Iris pigment epithelial cell (primary cell): ENCODE measurements around the gene KRTAP9-3.
A peak's percentile ranks its signal among the peaks of the same experiment; 100 is the strongest.
"Not testable (repeated sequence)": the region's sequence is repeated elsewhere in the genome, so short reads cannot be mapped to it uniquely, and the experiment has no call there.

Experiments used
- DNase-seq: peaks from one replicate; pipeline ENCODE4 v3.0.0-alpha.2; 2011; ENCODE audit warnings: low read depth

The KRTAP9-3 gene

DNA sequence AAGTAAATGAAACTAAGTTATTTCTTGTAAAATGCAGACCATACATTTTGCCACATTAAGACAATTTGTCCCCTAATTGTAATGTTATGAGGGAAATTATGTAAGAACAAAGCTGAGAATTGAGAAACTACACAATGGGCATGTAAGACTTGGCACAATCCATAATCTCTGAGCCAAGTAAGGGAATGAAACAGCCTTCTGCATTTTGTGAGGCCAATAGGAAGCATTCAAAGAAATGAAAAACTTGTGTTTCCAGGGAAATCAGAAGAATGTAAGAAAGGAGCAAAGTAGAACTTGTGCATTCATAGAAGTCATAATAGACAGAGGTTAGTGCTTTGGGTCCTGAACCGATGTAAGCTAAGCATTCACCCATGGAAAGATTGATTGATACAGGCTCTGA, 19.0 kb downstream of the KRTAP9-3 start:
- no peak for DNase-seq

DNA sequence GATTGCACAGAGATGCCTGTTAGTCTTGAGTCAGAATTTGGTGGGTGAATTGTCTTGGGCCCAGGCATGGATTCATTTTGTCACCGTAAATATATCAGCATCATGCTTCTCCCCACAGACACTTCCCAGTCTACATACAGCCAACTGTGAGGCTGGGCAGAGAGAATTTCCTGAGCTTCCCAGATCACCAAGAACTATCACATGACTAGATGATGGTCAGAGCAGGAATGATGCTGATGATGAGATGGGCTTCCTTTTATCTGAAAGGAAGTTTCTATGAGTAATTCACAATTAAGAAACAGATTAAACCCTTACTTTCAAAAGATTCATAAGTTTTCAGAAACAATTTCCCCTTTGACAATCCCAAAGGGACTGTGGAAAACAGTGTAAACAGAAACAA, 22.6 kb downstream of the KRTAP9-3 start:
- DNase-seq, result no peak

DNA sequence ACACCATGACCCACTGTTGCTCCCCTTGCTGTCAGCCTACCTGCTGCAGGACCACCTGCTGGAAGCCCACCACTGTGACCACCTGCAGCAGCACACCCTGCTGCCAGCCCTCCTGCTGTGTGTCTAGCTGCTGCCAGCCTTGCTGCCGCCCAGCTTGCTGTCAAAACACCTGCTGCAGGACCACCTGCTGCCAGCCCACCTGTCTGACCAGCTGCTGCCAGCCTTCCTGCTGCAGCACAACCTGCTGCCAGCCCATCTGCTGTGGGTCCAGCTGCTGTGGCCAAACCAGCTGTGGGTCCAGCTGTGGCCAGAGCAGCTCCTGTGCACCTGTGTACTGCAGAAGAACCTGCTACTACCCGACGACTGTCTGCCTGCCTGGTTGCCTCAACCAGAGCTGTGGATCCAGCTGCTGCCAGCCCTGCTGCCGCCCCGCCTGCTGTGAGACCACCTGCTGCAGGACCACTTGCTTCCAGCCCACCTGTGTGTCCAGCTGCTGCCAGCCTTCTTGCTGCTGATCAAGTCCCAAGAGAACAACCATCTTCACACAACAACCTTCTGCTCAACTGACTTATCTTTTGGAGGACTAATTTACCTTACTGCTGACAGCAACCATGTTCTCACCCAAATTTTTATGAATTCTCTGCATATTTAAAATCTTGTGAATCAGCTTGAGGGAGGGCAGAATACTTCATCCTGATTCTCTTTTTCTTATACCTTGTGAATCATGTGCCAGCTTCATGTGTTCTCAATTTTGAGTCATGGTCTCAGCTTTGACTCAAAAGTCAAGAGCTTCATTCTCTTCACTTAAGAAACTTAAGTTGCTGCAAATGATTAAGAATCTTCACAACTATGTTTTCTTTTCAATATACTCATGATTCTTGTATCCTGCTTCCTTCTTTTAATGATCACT, 23.4 kb downstream of the KRTAP9-3 start, which contains the start of gene KRTAP9-9:
KRTAP9-9 (plus strand) TSS at position 4 of the 910 bp plus-strand sequence.
- DNase-seq, result not testable (repeated sequence)

DNA sequence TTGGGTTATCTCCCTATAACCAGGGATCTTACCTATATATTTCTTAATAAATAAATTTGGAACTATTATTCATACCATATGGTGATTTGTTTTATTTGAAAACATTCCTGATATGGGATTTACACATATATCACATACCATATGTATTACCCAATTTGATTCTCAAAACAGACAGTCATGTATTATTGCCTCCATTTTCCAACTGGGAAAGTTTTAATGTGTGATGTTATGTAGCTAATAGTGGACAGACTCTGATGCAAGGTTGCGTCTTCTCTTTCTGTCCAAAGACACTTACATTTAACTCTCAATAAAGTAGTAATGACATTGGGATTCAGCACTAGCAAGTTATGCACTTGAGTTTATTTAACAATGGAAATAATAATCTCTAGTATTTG, 24.0 kb downstream of the KRTAP9-3 start:
- no peak for DNase-seq

DNA sequence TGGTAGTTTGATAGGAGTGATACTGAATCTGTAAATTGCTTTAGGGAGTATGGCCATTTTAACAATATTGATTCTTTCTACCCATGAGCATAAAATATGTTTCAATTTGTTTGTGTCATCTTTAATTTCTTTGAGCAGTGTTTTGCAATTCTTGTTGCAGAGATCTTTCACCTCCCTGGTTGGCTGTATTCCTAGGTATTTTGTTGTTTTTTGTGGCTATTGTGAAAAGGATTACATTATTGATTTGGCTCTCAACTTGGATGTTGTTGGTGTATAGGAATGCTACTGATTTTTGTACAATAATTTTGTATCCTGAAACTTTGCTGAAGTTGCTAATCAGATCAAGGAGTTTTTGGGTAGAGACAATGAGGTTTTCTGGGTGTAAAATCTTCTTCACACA, 26.2 kb downstream of the KRTAP9-3 start:
- DNase-seq, result no peak

DNA sequence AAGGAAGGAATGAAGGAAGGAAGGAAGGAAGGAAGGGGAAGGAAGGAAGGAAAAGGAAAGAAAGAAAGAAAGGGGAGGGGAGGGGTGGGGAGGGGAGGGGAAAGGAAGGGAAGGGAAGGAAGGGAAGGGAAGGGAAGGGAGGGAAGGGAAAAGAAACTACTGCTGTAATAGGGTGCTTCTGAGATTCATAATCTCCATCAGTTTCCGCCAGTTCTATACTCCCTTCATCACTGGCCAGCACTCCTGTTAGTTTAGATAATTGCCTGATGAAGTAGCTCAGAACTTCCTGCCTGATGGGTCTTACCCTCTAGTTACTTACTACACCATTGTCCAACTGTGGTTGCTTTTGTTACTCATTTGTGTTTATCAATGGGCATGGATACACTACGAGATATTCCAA, 31.0 kb downstream of the KRTAP9-3 start:
- DNase-seq, result no peak

DNA sequence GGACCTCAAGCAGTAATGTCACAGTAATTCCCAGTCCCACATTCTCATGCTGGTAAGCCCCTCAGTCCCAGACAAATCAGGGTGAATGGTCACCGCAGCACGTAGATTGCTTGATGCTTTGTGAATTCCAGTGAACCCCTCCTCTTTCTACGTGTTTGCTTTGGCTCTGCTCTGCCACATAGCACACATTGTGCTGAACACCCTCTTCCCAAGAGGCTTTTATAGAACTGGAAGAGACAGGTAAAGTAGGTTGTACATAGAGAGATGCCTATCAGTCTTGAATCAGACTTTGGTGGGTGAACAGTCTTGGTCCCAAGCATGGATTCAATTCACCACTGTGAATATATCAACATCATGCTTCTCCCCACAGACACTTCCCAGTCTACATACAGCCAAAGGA, 32.4 kb downstream of the KRTAP9-3 start:
- no peak for DNase-seq

DNA sequence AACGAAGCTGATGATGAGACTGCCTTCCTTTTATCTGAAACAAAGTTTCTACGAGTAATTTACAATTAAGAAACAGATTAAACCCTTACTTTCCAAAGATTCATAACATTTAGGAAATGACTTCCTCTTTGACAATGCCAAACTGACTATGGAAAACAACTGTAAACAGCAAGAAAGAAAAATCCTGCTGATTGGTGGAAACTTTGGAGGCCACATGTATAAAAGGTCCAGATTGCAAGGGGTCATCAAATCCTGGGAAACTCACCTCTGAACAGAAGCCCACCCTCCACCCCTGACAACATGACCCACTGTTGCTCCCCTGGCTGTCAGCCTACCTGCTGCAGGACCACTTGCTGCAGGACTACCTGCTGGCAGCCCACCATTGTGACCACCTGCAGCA, 32.8 kb downstream of the KRTAP9-3 start, which contains the start of gene KRTAP9-6:
KRTAP9-6 (plus strand) TSS at position 301 of the 400 bp plus-strand sequence; CDS start at position 301, 0 bp downstream.
- DNase-seq, result no peak

DNA sequence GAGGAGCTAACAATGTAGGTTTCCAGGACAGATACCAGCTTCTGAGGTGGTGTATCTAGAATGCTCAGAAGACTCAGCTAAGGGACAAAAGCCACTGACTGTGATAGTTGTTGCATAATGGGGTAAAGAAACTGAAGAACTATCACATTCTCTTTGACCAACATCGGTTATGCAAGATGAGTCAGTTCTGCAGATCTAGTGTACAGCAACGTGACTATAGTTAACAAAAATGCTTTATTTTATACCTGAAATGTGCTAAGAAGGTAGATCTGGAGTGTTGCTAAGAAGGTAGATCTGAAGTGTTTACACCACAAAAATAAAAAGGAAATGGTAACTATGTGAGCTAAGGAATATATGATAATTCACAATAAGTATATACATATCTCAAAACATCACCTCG, 35.5 kb downstream of the KRTAP9-3 start:
- DNase-seq, result peak; percentile 20

DNA sequence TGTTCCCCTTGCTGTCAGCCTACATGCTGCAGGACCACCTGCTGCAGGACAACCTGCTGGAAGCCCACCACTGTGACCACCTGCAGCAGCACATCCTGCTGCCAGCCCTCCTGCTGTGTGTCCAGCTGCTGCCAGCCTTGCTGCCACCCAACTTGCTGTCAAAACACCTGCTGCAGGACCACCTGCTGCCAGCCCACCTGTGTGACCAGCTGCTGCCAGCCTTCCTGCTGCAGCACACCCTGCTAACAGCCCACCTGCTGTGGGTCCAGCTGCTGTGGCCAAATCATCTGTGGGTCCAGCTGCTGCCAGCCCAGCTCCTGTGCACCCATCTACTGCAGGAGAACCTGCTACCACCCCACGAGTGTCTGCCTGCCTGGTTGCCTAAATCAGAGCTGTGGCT, 39.1 kb downstream of the KRTAP9-3 start:
- DNase-seq, result not testable (repeated sequence)

DNA sequence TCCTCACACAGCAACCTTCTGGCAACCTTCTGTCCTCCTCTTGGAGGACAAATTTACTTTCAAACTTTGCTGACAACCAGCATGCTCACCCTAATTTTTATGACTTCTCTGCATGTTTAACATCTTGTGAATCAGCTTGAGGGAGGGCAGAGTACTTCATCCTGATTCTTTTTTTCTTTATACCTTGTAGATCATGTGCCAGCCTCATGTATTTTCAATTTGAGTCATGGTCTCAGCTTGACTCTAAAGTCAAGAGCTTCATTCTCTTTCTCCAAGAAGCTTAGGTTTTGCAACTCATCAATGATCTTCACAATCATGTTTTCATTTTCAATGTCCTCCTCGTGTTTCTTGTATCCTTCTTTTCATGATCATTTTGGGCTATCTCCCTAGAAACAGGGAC, 39.6 kb downstream of the KRTAP9-3 start:
- no peak for DNase-seq

DNA sequence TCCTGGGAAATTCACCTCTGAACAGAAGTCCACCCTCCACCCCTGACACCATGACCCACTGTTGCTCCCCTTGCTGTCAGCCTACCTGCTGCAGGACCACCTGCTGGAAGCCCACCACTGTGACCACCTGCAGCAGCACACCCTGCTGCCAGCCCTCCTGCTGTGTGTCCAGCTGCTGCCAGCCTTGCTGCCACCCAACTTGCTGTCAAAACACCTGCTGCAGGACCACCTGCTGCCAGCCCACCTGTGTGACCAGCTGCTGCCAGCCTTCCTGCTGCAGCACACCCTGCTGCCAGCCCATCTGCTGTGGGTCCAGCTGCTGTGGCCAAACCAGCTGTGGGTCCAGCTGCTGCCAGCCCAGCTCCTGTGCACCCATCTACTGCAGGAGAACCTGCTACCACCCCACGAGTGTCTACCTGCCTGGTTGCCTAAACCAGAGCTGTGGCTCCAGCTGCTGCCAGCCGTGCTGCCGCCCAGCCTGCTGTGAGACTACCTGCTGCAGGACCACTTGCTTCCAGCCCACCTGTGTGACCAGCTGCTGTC, 43.5 kb downstream of the KRTAP9-3 start, which contains the start of gene KRTAP9-7:
KRTAP9-7 (plus strand) TSS at position 51 of the 543 bp plus-strand sequence; CDS start at position 51, 0 bp downstream.
- DNase-seq, result not testable (repeated sequence)

DNA sequence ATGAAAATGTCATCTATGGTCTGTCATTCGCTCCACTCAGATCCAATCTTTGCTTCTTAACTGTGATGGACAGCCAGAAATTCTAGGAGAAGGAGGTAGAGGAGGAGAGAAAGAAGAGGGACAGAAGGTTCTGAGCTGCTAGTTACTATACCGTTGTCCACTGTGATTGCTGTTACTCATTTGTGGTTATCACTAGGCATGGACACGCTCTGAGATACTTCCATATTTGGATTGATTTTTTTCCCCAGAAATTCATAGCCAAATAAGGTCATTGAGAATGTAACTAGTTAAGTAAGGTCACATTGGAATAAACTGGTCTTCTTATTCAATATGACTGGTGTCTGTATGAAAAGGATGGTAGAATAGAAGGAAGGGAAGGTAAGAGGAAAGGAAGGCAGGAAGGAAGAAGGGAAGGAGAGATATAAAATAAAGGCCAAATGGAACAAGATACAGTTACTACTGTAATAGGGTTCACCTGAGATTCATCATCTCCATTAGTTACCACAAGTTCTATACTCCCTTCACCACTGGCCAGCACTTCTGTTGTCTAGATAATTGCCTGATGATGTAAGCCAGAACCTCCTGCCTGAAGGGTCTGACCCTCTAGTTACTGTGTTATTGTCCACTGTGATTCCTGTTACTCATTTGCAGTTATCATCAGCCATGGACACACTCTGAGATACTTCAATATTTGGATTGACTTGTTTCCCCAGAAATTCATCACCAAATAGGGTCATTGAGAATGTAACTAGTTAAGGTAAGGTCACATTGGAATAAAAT, 46.1 kb downstream of the KRTAP9-3 start:
- no peak for DNase-seq
